ENCODE measurements around the gene SEPTIN14.

GRCh38 chr7:55787796-55788195 is 74.8 kb downstream of the SEPTIN14 start:
- no peak for TF ChIP-seq EZH2 (IDR thresholded peaks at IDR 0.05)
- no peak for TF ChIP-seq CTCF (IDR thresholded peaks at IDR 0.05)
